K562 (cell line): ENCODE measurements around the gene STYX. TPM values are rescaled to one million over a fixed set of nuclear protein-coding genes. Genes with fewer than 3 reads are reported as not detected.
A peak's percentile ranks its signal among the peaks of the same experiment; 100 is the strongest.

Experiments
- ASH1L ChIP-seq: fragments of 450-650 bp; IDR thresholded peaks from 2 replicates; pipeline ENCODE4 v1.6.1; 2018; ENCODE audit warnings: borderline replicate concordance, mild to moderate bottlenecking, low read depth; ENCODE audit not compliant: partially characterized antibody
- CBX8 ChIP-seq: fragments of 200-600 bp; sonication (generic); IDR thresholded peaks from 2 replicates; pipeline ENCODE4 v1.6.1; 2012; ENCODE audit warnings: borderline replicate concordance, mixed run types, low read depth, mild to moderate bottlenecking, moderate library complexity, mixed read lengths, low read length, control low read depth, inconsistent platforms; ENCODE audit not compliant: poor library complexity, severe bottlenecking; ENCODE audit errors: extremely low read depth
- GTF2A2 ChIP-seq: IDR thresholded peaks from 2 replicates; pipeline ENCODE4 v1.6.1; 2016; ENCODE audit warnings: mild to moderate bottlenecking, missing genetic modification characterization, missing compliant biosample characterization
- POLR3G ChIP-seq: IDR thresholded peaks from 2 replicates; pipeline ENCODE4 v1.6.1; 2011; ENCODE audit not compliant: insufficient read length, insufficient replicate concordance; ENCODE audit errors: extremely low read depth
- SNRNP70 ChIP-seq: fragments of 200-400 bp; formaldehyde crosslinking; optimal IDR thresholded peaks from 2 replicates; pipeline ENCODE3; 2017; ENCODE audit warnings: low read depth, low read length
- SPI1 ChIP-seq: IDR thresholded peaks from 2 replicates; pipeline ENCODE4 v1.6.1; 2011; ENCODE audit warnings: low read depth, low read length, control low read depth, borderline replicate concordance
- SREBF1 ChIP-seq: fragments of 150-350 bp; IDR thresholded peaks from 2 replicates; pipeline ENCODE4 v1.6.1; 2014; ENCODE audit warnings: antibody characterized with exemption, low read depth, low read length, borderline replicate concordance
- ZNF121 ChIP-seq: sonication (generic); formaldehyde crosslinking; conservative IDR thresholded peaks from 2 replicates; pipeline ENCODE4 v1.8.0; 2022; ENCODE audit warnings: missing genetic modification reagents
- ZNF384 ChIP-seq: IDR thresholded peaks from 2 replicates; pipeline ENCODE4 v1.6.1; 2012; ENCODE audit warnings: low read depth, low read length, improper control_type of control experiment
- polyA plus RNA-seq, 8 experiments: library from polyadenylated mRNA; depleted of rRNA in 4 of 8; stranded (reverse) in 5 of 8; unstranded in 3 of 8; fragments of >200 nt; fragmentation: Nextera tagmentation in 2 of 8; fragmentation: Illumina TruSeq in 1 of 8; extraction: Ambion mirVana in 2 of 8; extraction: Trizol in 1 of 8; gene quantifications; 2 replicates each; pipeline versions ENCODE4 v1.2.1 to v1.2.3, GENCODE V29; 2011 to 2014; ENCODE audit warnings: inconsistent platforms in 1 of 8, missing spikeins in 1 of 8
- total RNA-seq, 7 experiments: library from RNA; depleted of rRNA in 6 of 7; stranded (reverse); fragments of >200 nt in 6 of 7; fragmentation: Illumina TruSeq in 2 of 7; extraction: Trizol in 2 of 7; gene quantifications; 2 replicates each; pipeline versions ENCODE4 v1.2.1 to v1.2.3, GENCODE V29; 2011 to 2021; ENCODE audit warnings: low replicate concordance in 1 of 7
- TF ChIP-seq, protein P1 (sequence below): IDR thresholded peaks from 2 replicates; pipeline ENCODE4 v1.6.1; 2014; ENCODE audit warnings: antibody characterized with exemption
- TF ChIP-seq, protein P2 (sequence below), 2 experiments: fragments of 450-650 bp; IDR thresholded peaks; 2 replicates each; pipeline ENCODE4 v1.6.1; 2016; ENCODE audit warnings: mild to moderate bottlenecking in 2 of 2, borderline replicate concordance in 1 of 2, low read depth in 1 of 2, moderate library complexity in 1 of 2
- TF ChIP-seq, protein P3 (sequence below), 2 experiments: fragments of 450-650 bp in 1 of 2; IDR thresholded peaks; 2 replicates each; pipeline ENCODE4 v1.6.1; 2011 to 2017; ENCODE audit warnings: low read depth in 2 of 2, antibody characterized with exemption in 1 of 2, borderline replicate concordance in 1 of 2, low read length in 1 of 2, mild to moderate bottlenecking in 1 of 2, mixed read lengths in 1 of 2; ENCODE audit not compliant: control insufficient read depth in 1 of 2

STYX gene
- total and polyA plus RNA-seq, 9 of the 15 experiments (the other 6 are each of a cell fraction or from before 2014, with no cell fraction given) = 5.0 to 15.4 (median 10.6) TPM

DNA sequence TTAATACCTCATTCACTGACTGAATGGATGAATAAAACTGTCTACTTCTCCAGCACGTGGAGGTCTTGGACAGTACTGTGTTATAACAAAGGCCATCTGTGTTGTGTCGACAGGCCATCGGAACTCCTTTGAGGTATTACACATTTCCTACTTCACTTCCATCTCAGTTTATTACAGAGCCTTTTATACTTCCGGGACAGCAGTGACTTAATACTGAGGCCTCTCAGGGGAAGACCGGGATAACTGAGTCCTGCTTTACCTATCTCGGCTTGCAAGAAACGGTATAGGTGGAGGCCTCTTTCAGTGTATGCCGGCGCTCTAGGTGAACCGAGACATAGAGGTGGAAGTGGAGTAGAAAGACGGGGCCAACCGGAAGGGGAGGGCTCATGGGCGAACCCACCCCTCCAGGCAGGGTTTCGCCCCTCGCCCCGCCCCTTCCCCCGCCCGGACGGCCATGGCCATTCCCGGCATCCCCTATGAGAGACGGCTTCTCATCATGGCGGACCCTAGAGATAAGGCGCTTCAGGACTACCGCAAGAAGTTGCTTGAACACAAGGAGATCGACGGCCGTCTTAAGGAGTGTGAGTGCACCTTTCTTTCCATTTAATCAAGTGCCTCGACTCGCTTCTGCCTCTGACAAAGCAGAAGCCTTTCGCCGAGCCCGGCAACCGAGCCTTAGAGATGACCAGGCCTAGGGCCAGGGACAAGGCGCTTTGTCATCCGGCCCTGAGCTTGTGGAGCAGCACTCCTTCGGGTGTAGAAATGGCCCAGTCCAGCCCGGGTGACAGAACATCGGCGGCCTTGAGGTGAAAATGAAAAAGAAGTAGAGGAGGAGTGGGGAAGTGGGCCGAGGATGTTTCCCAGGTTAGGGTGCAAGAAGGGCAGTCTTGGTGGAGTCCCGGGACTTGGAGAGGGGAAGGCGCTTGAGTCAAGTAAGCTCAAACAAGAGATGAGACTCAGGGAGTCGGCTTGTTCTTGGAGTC is 23.0 kb upstream of the STYX start, which contains the start of gene PSMC6 (continued):
- TF ChIP-seq, protein P1, sequence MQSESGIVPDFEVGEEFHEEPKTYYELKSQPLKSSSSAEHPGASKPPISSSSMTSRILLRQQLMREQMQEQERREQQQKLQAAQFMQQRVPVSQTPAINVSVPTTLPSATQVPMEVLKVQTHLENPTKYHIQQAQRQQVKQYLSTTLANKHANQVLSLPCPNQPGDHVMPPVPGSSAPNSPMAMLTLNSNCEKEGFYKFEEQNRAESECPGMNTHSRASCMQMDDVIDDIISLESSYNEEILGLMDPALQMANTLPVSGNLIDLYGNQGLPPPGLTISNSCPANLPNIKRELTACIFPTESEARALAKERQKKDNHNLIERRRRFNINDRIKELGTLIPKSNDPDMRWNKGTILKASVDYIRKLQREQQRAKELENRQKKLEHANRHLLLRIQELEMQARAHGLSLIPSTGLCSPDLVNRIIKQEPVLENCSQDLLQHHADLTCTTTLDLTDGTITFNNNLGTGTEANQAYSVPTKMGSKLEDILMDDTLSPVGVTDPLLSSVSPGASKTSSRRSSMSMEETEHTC = no peak
- no peak for TF ChIP-seq POLR3G
- TF ChIP-seq, protein P2, sequence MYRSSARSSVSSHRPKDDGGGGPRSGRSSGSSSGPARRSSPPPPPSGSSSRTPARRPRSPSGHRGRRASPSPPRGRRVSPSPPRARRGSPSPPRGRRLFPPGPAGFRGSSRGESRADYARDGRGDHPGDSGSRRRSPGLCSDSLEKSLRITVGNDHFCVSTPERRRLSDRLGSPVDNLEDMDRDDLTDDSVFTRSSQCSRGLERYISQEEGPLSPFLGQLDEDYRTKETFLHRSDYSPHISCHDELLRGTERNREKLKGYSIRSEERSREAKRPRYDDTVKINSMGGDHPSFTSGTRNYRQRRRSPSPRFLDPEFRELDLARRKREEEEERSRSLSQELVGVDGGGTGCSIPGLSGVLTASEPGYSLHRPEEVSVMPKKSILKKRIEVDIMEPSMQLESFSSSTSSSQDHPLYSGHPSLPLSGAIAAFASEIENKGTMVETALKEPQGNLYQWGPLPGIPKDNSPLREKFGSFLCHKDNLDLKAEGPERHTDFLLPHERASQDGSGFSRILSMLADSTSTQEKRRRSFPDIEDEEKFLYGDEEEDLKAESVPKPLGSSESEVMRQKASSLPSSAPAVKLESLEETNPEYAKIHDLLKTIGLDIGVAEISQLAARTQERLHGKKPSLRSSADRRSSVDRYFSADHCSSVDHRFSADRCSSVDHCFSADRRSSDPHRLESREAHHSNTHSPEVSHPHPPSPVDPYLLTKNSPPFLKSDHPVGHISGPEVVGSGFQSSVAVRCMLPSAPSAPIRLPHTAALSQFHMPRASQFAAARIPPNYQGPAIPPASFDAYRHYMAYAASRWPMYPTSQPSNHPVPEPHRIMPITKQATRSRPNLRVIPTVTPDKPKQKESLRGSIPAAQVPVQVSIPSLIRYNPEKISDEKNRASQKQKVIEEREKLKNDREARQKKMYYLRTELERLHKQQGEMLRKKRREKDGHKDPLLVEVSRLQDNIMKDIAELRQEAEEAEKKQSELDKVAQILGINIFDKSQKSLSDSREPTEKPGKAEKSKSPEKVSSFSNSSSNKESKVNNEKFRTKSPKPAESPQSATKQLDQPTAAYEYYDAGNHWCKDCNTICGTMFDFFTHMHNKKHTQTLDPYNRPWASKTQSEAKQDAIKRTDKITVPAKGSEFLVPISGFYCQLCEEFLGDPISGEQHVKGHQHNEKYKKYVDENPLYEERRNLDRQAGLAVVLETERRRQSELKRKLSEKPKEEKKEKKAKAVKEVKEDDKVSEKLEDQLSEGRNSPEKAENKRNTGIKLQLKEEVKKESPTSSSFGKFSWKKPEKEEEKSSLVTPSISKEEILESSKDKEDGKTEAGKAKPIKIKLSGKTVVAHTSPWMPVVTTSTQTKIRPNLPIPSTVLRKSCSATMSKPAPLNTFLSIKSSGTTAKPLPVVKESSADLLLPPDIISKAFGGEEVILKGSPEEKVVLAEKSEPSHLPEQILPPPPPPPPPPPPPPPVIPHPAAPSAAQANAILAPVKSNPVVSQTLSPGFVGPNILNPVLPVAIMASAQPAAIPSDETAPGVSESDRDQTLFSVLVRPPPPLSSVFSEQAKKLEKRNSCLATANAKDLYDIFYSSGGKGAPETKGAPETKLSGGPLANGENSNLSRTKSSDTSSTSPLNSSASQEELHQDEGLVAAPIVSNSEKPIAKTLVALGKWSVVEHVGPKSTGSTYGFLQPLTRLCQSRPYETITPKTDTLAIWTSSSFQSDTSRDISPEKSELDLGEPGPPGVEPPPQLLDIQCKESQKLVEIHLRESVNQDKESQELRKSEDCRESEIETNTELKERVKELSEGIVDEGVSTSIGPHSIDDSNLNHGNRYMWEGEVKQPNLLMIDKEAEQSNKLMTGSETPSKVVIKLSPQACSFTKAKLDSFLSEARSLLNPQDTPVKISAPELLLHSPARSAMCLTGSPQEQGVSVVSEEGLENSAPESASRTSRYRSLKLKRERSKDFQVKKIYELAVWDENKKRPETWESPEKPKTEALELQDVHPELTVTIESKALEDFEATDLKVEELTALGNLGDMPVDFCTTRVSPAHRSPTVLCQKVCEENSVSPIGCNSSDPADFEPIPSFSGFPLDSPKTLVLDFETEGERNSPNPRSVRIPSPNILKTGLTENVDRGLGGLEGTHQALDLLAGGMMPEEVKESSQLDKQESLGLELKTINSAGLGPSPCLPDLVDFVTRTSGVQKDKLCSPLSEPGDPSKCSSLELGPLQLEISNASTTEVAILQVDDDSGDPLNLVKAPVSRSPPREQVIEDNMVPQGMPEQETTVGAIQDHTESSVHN (IDR thresholded peaks at IDR 0.05; ENCODE audit: borderline replicate concordance in 1 of 2, low read depth in 1 of 2) = no peak
- 0 out of 2 replicates have a peak, but pooled peaks have one; percentile 25 for TF ChIP-seq SPI1
- no peak for TF ChIP-seq SREBF1
- TF ChIP-seq GTF2A2 (tag) = no peak
- TF ChIP-seq ZNF121 (CRISPR knock-in tag) = no peak
- TF ChIP-seq ZNF384 = no peak
- TF ChIP-seq, protein P3, sequence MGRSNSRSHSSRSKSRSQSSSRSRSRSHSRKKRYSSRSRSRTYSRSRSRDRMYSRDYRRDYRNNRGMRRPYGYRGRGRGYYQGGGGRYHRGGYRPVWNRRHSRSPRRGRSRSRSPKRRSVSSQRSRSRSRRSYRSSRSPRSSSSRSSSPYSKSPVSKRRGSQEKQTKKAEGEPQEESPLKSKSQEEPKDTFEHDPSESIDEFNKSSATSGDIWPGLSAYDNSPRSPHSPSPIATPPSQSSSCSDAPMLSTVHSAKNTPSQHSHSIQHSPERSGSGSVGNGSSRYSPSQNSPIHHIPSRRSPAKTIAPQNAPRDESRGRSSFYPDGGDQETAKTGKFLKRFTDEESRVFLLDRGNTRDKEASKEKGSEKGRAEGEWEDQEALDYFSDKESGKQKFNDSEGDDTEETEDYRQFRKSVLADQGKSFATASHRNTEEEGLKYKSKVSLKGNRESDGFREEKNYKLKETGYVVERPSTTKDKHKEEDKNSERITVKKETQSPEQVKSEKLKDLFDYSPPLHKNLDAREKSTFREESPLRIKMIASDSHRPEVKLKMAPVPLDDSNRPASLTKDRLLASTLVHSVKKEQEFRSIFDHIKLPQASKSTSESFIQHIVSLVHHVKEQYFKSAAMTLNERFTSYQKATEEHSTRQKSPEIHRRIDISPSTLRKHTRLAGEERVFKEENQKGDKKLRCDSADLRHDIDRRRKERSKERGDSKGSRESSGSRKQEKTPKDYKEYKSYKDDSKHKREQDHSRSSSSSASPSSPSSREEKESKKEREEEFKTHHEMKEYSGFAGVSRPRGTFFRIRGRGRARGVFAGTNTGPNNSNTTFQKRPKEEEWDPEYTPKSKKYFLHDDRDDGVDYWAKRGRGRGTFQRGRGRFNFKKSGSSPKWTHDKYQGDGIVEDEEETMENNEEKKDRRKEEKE (IDR thresholded peaks at IDR 0.05; ENCODE audit: borderline replicate concordance in 1 of 2, control insufficient read depth in 1 of 2, low read depth in 2 of 2, low read length in 1 of 2) = no peak
- TF ChIP-seq SNRNP70 = no peak
- TF ChIP-seq ASH1L = no peak
- TF ChIP-seq CBX8 = no peak
